Stomach (tissue), 4 donors: Measurements from ENCODE around the gene ERN1.
A peak's percentile ranks its signal among the peaks of the same experiment; 100 is the strongest.

ENCODE experiments used
- EP300 ChIP-seq: sonication (generic); formaldehyde crosslinking; IDR thresholded peaks from one replicate; pipeline ENCODE4 v1.6.1; 2017; ENCODE audit warnings: antibody characterized with exemption
- POLR2A ChIP-seq, 4 donors: fragments of 450-650 bp; IDR thresholded peaks; one replicate each; pipeline ENCODE4 v1.6.1; 2016; ENCODE audit warnings: antibody characterized with exemption in 4 of 4, control low read depth in 2 of 4, mild to moderate bottlenecking in 1 of 4, moderate library complexity in 1 of 4
- POLR2AphosphoS5 ChIP-seq, 3 donors: sonication (generic); formaldehyde crosslinking; IDR thresholded peaks; one replicate each; pipeline ENCODE4 v1.6.1; 2016; ENCODE audit warnings: antibody characterized with exemption in 3 of 3

- peak in 2 of 3 donors; percentile 72 to 78 for TF ChIP-seq POLR2AphosphoS5 (IDR thresholded peaks at IDR 0.05)
- no peak for TF ChIP-seq EP300
- TF ChIP-seq POLR2A (IDR thresholded peaks at IDR 0.05), result no peak
These were observed 45.6 kb downstream of the ERN1 start for GRCh38 chr17:64084086-64084939.
